B cell (primary cell): ENCODE results near the gene FCF1. TPM values are rescaled to one million over a fixed set of nuclear protein-coding genes. Genes with fewer than 3 reads are reported as not detected.

ENCODE experiments used
- ATAC-seq: fragments of 200-7000 bp; cut with Tn5 transposase; one replicate; pipeline ENCODE4 v1.10.0; 2021; ENCODE audit warnings: low read depth, mild to moderate bottlenecking, moderate number of reproducible peaks, moderate library complexity
- CTCF ChIA-PET: fragments of 350-600 bp; sonication (Branson Sonifier 250); formaldehyde crosslinking; loops from one replicate; lab custom pipeline; 2021; ENCODE audit warnings: antibody characterized with exemption, inconsistent platforms; lab: Charles Lee
- POLR2A ChIA-PET: fragments of 350-600 bp; sonication (Branson Sonifier 250); formaldehyde crosslinking; loops from one replicate; lab custom pipeline; 2021; ENCODE audit warnings: antibody characterized with exemption; lab: Charles Lee
- DNase-seq: peaks from one replicate; pipeline ENCODE4 v3.0.0; 2013
- H2AFZ ChIP-seq: 2 replicates; pipeline ENCODE4 v1.6.1; 2012; ENCODE audit warnings: mild to moderate bottlenecking, low read depth, low read length; ENCODE audit not compliant: insufficient read depth, poor library complexity, severe bottlenecking
- H3K27ac ChIP-seq, 2 donors: 1 replicate in 1 of 2; 2 replicates in 1 of 2; pipeline ENCODE4 v1.5.1; 2012 to 2013; ENCODE audit warnings: low read length in 2 of 2, mild to moderate bottlenecking in 2 of 2, moderate library complexity in 1 of 2
- H3K27me3 ChIP-seq, 4 experiments: fragments of 200-600 bp in 1 of 4; sonication (generic) in 1 of 4; replicated peaks in 1 of 4; 1 replicate in 2 of 4; 2 replicates in 2 of 4; pipeline versions ENCODE4 v1.6.1 to v1.7.0; 2013 to 2016; ENCODE audit warnings: low read length in 3 of 4, mild to moderate bottlenecking in 2 of 4, mixed read lengths in 1 of 4, moderate library complexity in 1 of 4; ENCODE audit not compliant: insufficient read depth in 4 of 4, control insufficient read depth in 3 of 4; ENCODE audit errors: control extremely low read depth in 1 of 4
- H3K36me3 ChIP-seq, 2 experiments: replicated peaks in 1 of 2; 1 replicate in 1 of 2; 2 replicates in 1 of 2; pipeline versions ENCODE4 v1.6.1 to v1.7.1; 2013; ENCODE audit warnings: low read length in 1 of 2; ENCODE audit not compliant: insufficient read depth in 2 of 2, control insufficient read depth in 1 of 2; ENCODE audit errors: control extremely low read depth in 1 of 2, extremely low read depth in 1 of 2
- H3K4me1 ChIP-seq, 2 donors: fragments of 200-600 bp in 1 of 2; sonication (generic) in 1 of 2; 1 replicate in 1 of 2; 2 replicates in 1 of 2; pipeline versions ENCODE4 v1.5.1 to v1.6.1; 2013 to 2017; ENCODE audit warnings: low read length in 2 of 2; ENCODE audit not compliant: control insufficient read depth in 2 of 2, insufficient read depth in 2 of 2
- H3K4me2 ChIP-seq: replicated peaks from 2 replicates; pipeline ENCODE3; 2012; ENCODE audit warnings: mild to moderate bottlenecking, low read depth, low read length; ENCODE audit not compliant: poor library complexity, severe bottlenecking
- H3K4me3 ChIP-seq, 5 experiments: fragments of 200-600 bp in 1 of 5; sonication (generic) in 1 of 5; 1 replicate in 3 of 5; 2 replicates in 2 of 5; pipeline versions ENCODE4 v1.5.1 to v1.7.0; 2011 to 2016; ENCODE audit warnings: low read length in 4 of 5, mild to moderate bottlenecking in 4 of 5, low read depth in 2 of 5, control low read depth in 1 of 5, moderate library complexity in 1 of 5; ENCODE audit not compliant: insufficient read depth in 1 of 5; ENCODE audit errors: control extremely low read depth in 1 of 5, extremely low read depth in 1 of 5
- H3K79me2 ChIP-seq: fragments of 200-600 bp; sonication (generic); one replicate; pipeline ENCODE4 v1.6.0; 2016; ENCODE audit warnings: low read length; ENCODE audit not compliant: control insufficient read depth, insufficient read depth
- H3K9ac ChIP-seq: fragments of 200-600 bp; sonication (generic); 2 replicates; pipeline ENCODE4 v1.6.1; 2017; ENCODE audit warnings: mild to moderate bottlenecking, low read length, moderate library complexity
- H3K9me3 ChIP-seq, 3 donors: one replicate each; pipeline versions ENCODE4 v1.6.1 to v1.7.1; 2013; ENCODE audit warnings: low read length in 2 of 3; ENCODE audit not compliant: control insufficient read depth in 2 of 3, insufficient read depth in 1 of 3; ENCODE audit errors: control extremely low read depth in 1 of 3
- H4K20me1 ChIP-seq: 2 replicates; pipeline ENCODE4 v1.6.0; 2012; ENCODE audit warnings: mild to moderate bottlenecking, low read length; ENCODE audit not compliant: insufficient read depth, control insufficient read depth, poor library complexity, severe bottlenecking
- H3K27ac Mint-ChIP-seq: one replicate; pipeline ENCODE4 v1.8.0; 2021; ENCODE audit warnings: mixed read lengths
- H3K27me3 Mint-ChIP-seq: one replicate; pipeline ENCODE4 v1.8.0; 2021; ENCODE audit warnings: mixed read lengths
- H3K4me1 Mint-ChIP-seq: one replicate; pipeline ENCODE4 v1.8.0; 2021; ENCODE audit warnings: mixed read lengths
- H3K4me3 Mint-ChIP-seq: one replicate; pipeline ENCODE4 v1.8.0; 2021; ENCODE audit warnings: mixed read lengths
- H3K9me3 Mint-ChIP-seq: one replicate; pipeline ENCODE4 v1.8.0; 2022; ENCODE audit warnings: mixed read lengths; ENCODE audit not compliant: insufficient read depth
- EZH2 ChIP-seq: IDR thresholded peaks from 2 replicates; pipeline ENCODE4 v1.6.1; 2012; ENCODE audit warnings: borderline replicate concordance, low read depth, mild to moderate bottlenecking, moderate library complexity, low read length; ENCODE audit not compliant: insufficient read depth, poor library complexity, severe bottlenecking
- WGBS: methylation state at CpG from one replicate; pipeline ENCODE4 v1.1.5; 2013; ENCODE audit warnings: missing lambda C conversion rate; ENCODE audit not compliant: insufficient coverage; 5-methylcytosine and 5-hydroxymethylcytosine counted together
- intact Hi-C: fragments of 100-400 bp; cut with micrococcal nuclease; formaldehyde crosslinking; loops from one replicate; pipeline ENCODE4 v1.10.0; 2022
- polyA plus RNA-seq: library from polyadenylated mRNA; depleted of rRNA; stranded (reverse); fragments of >200 nt; gene quantifications from 2 replicates; pipeline ENCODE4 v1.2.3, GENCODE V29; 2012
- total RNA-seq, 2 donors: library from RNA; stranded (reverse); fragments of 120-200 nt in 1 of 2; gene quantifications; 1 replicate in 1 of 2; 2 replicates in 1 of 2; pipeline versions ENCODE4 v1.2.3 to v1.2.4, GENCODE V29; 2013 to 2022
- TF ChIP-seq, protein P1 (sequence below): fragments of 200-600 bp; IDR thresholded peaks from one replicate; pipeline ENCODE4 v1.8.0; 2022; ENCODE audit warnings: antibody characterized with exemption, mild to moderate bottlenecking

FCF1 gene
- total and polyA plus RNA-seq, 2 donors (not counting 1 experiment from before 2014, with no cell fraction given), result 21.1 to 41.6 TPM

DNA sequence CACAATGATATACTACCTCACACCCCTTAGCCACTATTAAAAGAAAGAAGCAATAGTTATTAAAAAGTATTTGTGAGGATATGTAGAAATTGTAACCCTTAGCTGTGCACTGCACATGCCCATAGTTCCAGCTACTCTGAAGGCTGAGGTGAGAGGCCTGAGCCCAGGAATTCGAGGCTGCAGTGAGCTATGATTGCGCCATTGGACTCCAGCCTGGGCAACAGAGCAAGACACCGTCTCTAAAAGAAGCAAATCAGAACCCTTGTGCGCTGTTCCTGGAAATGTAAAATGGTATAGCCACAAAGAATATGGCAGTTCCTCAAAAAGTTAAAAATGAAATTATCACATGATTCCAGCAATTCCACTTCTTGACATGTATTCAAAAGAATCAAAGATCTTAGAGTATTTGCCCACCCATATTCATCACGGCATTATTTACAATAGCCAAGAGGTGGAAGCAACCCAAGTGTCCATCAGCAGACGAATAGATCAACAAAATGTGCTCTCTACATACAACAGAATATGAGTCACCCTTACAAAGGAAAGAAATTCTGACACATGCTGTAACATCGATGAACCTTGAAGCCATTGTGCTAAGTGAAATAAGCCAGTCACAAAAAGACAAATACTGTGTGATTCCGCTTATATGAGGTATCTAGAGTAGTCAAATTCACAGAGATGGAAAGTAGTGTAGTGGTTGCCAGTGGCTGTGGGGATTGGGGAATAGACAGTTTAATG, 26.5 kb downstream of the FCF1 start:
- H2AFZ ChIP-seq, result no peak overlapping the region
- no peaks in the 10 kb centered on the region for H3K4me1 ChIP-seq
- no peak overlapping the region for H3K9ac ChIP-seq
- no peak for ATAC-seq
- Mint-ChIP-seq H3K4me3 (no peak overlapping the region), H3K9me3 (no peaks in the 10 kb centered on the region), H3K4me1 (no peaks in the 10 kb centered on the region), H3K27me3 (no peaks in the 10 kb centered on the region), H3K27ac (no peak overlapping the region)
- WGBS, result 97% methylated on average over 3 of the region's 8 CpGs
- no peaks in the 10 kb centered on the region for H3K79me2 ChIP-seq
- H3K36me3 ChIP-seq, result peaks cover 3 to 37% of the 10 kb centered on the region in 2 experiments
- POLR2A ChIA-PET, result no interaction called here
- no peak for DNase-seq
- no peaks in the 10 kb centered on the region for H3K27me3 ChIP-seq
- no peak overlapping the region for H3K4me3 ChIP-seq
- intact Hi-C loops, result no loop called here
- CTCF ChIA-PET, result no interaction called here
- no peaks in the 10 kb centered on the region for H4K20me1 ChIP-seq
- no peak overlapping the region for H3K4me2 ChIP-seq
- no peak for TF ChIP-seq EZH2
- TF ChIP-seq, protein P1, sequence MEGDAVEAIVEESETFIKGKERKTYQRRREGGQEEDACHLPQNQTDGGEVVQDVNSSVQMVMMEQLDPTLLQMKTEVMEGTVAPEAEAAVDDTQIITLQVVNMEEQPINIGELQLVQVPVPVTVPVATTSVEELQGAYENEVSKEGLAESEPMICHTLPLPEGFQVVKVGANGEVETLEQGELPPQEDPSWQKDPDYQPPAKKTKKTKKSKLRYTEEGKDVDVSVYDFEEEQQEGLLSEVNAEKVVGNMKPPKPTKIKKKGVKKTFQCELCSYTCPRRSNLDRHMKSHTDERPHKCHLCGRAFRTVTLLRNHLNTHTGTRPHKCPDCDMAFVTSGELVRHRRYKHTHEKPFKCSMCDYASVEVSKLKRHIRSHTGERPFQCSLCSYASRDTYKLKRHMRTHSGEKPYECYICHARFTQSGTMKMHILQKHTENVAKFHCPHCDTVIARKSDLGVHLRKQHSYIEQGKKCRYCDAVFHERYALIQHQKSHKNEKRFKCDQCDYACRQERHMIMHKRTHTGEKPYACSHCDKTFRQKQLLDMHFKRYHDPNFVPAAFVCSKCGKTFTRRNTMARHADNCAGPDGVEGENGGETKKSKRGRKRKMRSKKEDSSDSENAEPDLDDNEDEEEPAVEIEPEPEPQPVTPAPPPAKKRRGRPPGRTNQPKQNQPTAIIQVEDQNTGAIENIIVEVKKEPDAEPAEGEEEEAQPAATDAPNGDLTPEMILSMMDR, result no peak
- H3K9me3 ChIP-seq, result no peaks in the 10 kb centered on the region
- no peak overlapping the region for H3K27ac ChIP-seq

DNA sequence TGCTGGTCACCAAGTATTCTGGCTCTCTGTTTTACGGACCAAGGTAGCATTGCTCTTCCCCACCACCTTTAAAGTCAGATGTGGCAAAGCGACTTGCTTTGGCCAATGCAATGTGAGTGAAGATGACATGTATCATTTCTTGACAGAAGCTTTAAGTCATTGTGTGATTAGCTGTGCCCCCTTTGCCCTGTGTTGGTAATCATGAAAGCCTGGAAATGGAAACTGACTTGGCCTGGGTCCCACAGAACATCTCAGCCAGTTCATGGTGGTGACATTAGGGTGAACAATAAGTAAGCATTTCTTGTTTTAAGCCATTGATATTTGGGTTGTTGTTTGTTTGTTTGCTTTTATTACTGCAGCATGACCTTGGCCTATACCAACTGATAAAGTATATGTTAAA, 34.3 kb downstream of the FCF1 start:
- H3K27me3 ChIP-seq, result no peaks in the 10 kb centered on the region
- ATAC-seq (no peak), DNase-seq (no peak)
- Mint-ChIP-seq H3K4me3 (no peak overlapping the region), H3K4me1 (no peaks in the 10 kb centered on the region), H3K27me3 (peaks cover 4% of the 10 kb centered on the region), H3K27ac (no peak overlapping the region), H3K9me3 (peaks cover 5% of the 10 kb centered on the region)
- H3K36me3 ChIP-seq, result no peaks in the 10 kb centered on the region
- peaks cover 0 to 5% (median 0%) of the 10 kb centered on the region in 3 donors for H3K9me3 ChIP-seq
- WGBS, result no CpG with 5 or more reads among the region's 2 CpGs
- H3K27ac ChIP-seq, result no peak overlapping the region
- H3K4me3 ChIP-seq, result no peak overlapping the region
- intact Hi-C loops, result no loop called here
- H2AFZ ChIP-seq, result no peak overlapping the region
- no peak overlapping the region for H3K9ac ChIP-seq
- CTCF ChIA-PET, result no interaction called here
- POLR2A ChIA-PET, result no interaction called here
- H4K20me1 ChIP-seq, result no peaks in the 10 kb centered on the region
- H3K79me2 ChIP-seq, result no peaks in the 10 kb centered on the region
- no peak for TF ChIP-seq EZH2
- no peaks in the 10 kb centered on the region for H3K4me1 ChIP-seq
- H3K4me2 ChIP-seq, result no peak overlapping the region
